Panc1 (cell line): ENCODE data around the gene CITED4. TPM values are rescaled to one million over a fixed set of nuclear protein-coding genes. Genes with fewer than 3 reads are reported as not detected.
A peak's percentile ranks its signal among the peaks of the same experiment; 100 is the strongest.

Source experiments
- ATAC-seq: fragments of 200-7000 bp; cut with Tn5 transposase; 2 replicates; pipeline ENCODE4 v1.9.1; 2020; ENCODE audit warnings: mild to moderate bottlenecking, moderate library complexity
- BruUV-seq: library from RNA; stranded (reverse); fragments of 400-500 nt; replicated peaks from 2 replicates; lab custom pipeline; 2021; lab: Mats Ljungman, UMichigan
- CTCF ChIA-PET: fragments of 300-600 bp; sonication (Branson Sonifier 250); formaldehyde crosslinking; loops from one replicate; lab custom pipeline; 2022; ENCODE audit warnings: antibody characterized with exemption; lab: Charles Lee
- POLR2A ChIA-PET: fragments of 300-600 bp; sonication (Branson Sonifier 250); formaldehyde crosslinking; loops from one replicate; lab custom pipeline; 2022; ENCODE audit warnings: antibody characterized with exemption; lab: Charles Lee
- DNase-seq: peaks from one replicate; pipeline ENCODE4 v3.0.0-alpha.2; 2010; ENCODE audit warnings: low read depth, low spot score
- H3K27ac ChIP-seq: 2 replicates; pipeline ENCODE4 v1.5.1; 2011; ENCODE audit warnings: mild to moderate bottlenecking, low read length, inconsistent platforms
- H3K27me3 ChIP-seq: fragments of 200-500 bp; sonication (Bioruptor generic); 2 replicates; pipeline ENCODE4 v1.6.0; 2014; ENCODE audit warnings: low read length, inconsistent platforms; ENCODE audit not compliant: control insufficient read depth, insufficient read depth
- H3K36me3 ChIP-seq: fragments of 200-500 bp; sonication (Bioruptor generic); 2 replicates; pipeline ENCODE4 v1.5.1; 2014; ENCODE audit warnings: inconsistent platforms, mild to moderate bottlenecking, low read length, moderate library complexity; ENCODE audit not compliant: control insufficient read depth, insufficient read depth
- H3K4me1 ChIP-seq: 2 replicates; pipeline ENCODE4 v1.5.1; 2011; ENCODE audit warnings: inconsistent platforms, mild to moderate bottlenecking, low read length, moderate library complexity; ENCODE audit not compliant: control insufficient read depth, insufficient read depth
- H3K4me3 ChIP-seq, 2 experiments: 2 replicates each; pipeline ENCODE4 v1.5.1; 2011 to 2012; ENCODE audit warnings: low read depth in 2 of 2, low read length in 2 of 2, mild to moderate bottlenecking in 2 of 2, inconsistent platforms in 1 of 2, moderate library complexity in 1 of 2
- H3K9me3 ChIP-seq: fragments of 200-500 bp; sonication (Bioruptor generic); 2 replicates; pipeline ENCODE4 v1.5.1; 2014; ENCODE audit warnings: low read depth, mild to moderate bottlenecking, inconsistent platforms, low read length, moderate library complexity; ENCODE audit not compliant: control insufficient read depth, insufficient read depth
- CTCF ChIP-seq: fragments of 450-650 bp; IDR thresholded peaks from 2 replicates; pipeline ENCODE4 v1.5.1; 2017; ENCODE audit warnings: mild to moderate bottlenecking
- POLR2AphosphoS5 ChIP-seq: IDR thresholded peaks from 2 replicates; pipeline ENCODE4 v1.6.1; 2012; ENCODE audit warnings: mild to moderate bottlenecking, low read depth, low read length, moderate library complexity
- REST ChIP-seq, 2 experiments: IDR thresholded peaks; 2 replicates each; pipeline ENCODE4 v1.6.1; 2011 to 2012; ENCODE audit warnings: low read depth in 2 of 2, control low read depth in 1 of 2, low read length in 1 of 2, mild to moderate bottlenecking in 1 of 2, moderate library complexity in 1 of 2; ENCODE audit not compliant: insufficient read depth in 1 of 2
- SIN3A ChIP-seq: IDR thresholded peaks from 2 replicates; pipeline ENCODE4 v1.6.1; 2012; ENCODE audit warnings: low read depth, mild to moderate bottlenecking, low read length, moderate library complexity, borderline replicate concordance; ENCODE audit not compliant: insufficient read depth
- TCF7L2 ChIP-seq: IDR thresholded peaks from 2 replicates; pipeline ENCODE4 v1.6.1; 2011; ENCODE audit warnings: mild to moderate bottlenecking, low read depth, low read length, inconsistent platforms
- in situ Hi-C: cut with HindIII; loops from 2 replicates; pipeline ENCODE4 v1.10.0; 2016; ENCODE audit warnings: low sequenced_read_pairs, low pct_unique_long_range_greater_than_20kb
- intact Hi-C: fragments of 100-400 bp; cut with micrococcal nuclease; formaldehyde crosslinking; loops from one replicate; pipeline ENCODE4 v1.10.0; 2022; ENCODE audit not compliant: unreplicated experiment
- total RNA-seq: library from RNA; stranded (reverse); gene quantifications from one replicate; pipeline ENCODE4 v1.2.1, GENCODE V29; 2021; ENCODE audit not compliant: unreplicated experiment

The CITED4 gene
- total RNA-seq, 1 experiment from 2014 or later = 145 TPM

- ChIA-PET POLR2A (no interaction called here), CTCF (no interaction called here)
- Histone ChIP-seq H3K27me3 (no peaks in the 10 kb centered on the region), H3K27ac (no peak overlapping the region), H3K4me3 (no peak overlapping the region), H3K36me3 (no peaks in the 10 kb centered on the region), H3K4me1 (peaks cover 9% of the 10 kb centered on the region), H3K9me3 (no peaks in the 10 kb centered on the region)
- in situ Hi-C loops (no loop called here), intact Hi-C loops (no loop called here)
- ATAC-seq (no peak), DNase-seq (no peak)
- TF ChIP-seq CTCF = no peak
- no peak for TF ChIP-seq SIN3A
- no peak for TF ChIP-seq TCF7L2
- TF ChIP-seq REST (IDR thresholded peaks at IDR 0.05; ENCODE audit: insufficient read depth in 1 of 2, low read depth in 2 of 2, low read length in 1 of 2) = no peak
- no peak for TF ChIP-seq POLR2AphosphoS5
- BruUV-seq = no TSS peak
These were observed 36.8 kb downstream of the CITED4 start for GRCh38 chr1:40825435-40825788.

- POLR2A ChIA-PET = interaction anchor here (0.9 kb wide), 1 partner anchor 11 kb away, joined by 3 read pairs; no protein-coding TSS in a partner anchor
- H3K27ac ChIP-seq = no peak overlapping the region; the same call in 1 of the 2 replicates
- DNase-seq (no peak), ATAC-seq (peak; percentile 57; the same call in 1 of the 2 replicates)
- CTCF ChIA-PET = no interaction called here
- H3K4me3 ChIP-seq = no peak overlapping the region
- intact Hi-C loops (no loop called here), in situ Hi-C loops (no loop called here)
- H3K4me1 ChIP-seq = peaks cover 9% of the 10 kb centered on the region
- BruUV-seq = no TSS peak
- H3K36me3 ChIP-seq = no peaks in the 10 kb centered on the region
- no peaks in the 10 kb centered on the region for H3K27me3 ChIP-seq
- TF ChIP-seq REST (IDR thresholded peaks at IDR 0.05; ENCODE audit: insufficient read depth in 1 of 2, low read depth in 2 of 2, low read length in 1 of 2) = no peak
- no peak for TF ChIP-seq CTCF
- TF ChIP-seq TCF7L2 = no peak
- no peak for TF ChIP-seq SIN3A
- H3K9me3 ChIP-seq = no peaks in the 10 kb centered on the region
These were observed 37.4 kb downstream of the CITED4 start for GRCh38 chr1:40824591-40825434.
